Neuronal stem cell (in vitro differentiated cells): ENCODE data around the gene P2RY8.
"Not testable (repeated sequence)": the region's sequence is repeated elsewhere in the genome, so short reads cannot be mapped to it uniquely, and the experiment has no call there.

Experiments used
- DNase-seq: peaks from one replicate; pipeline ENCODE4 v3.0.0-alpha.2; 2013; ENCODE audit warnings: low spot score
- H2AFZ ChIP-seq: one replicate; pipeline ENCODE4 v1.6.1; 2013; ENCODE audit warnings: mild to moderate bottlenecking, low read length, inconsistent platforms
- H2AK5ac ChIP-seq: 2 replicates; pipeline ENCODE4 v1.6.1; 2013; ENCODE audit warnings: low read depth, mild to moderate bottlenecking, inconsistent platforms, low read length, moderate library complexity, mixed read lengths
- H2BK120ac ChIP-seq: 2 replicates; pipeline ENCODE4 v1.6.1; 2013; ENCODE audit warnings: low read depth, mild to moderate bottlenecking, inconsistent platforms, low read length, moderate library complexity, mixed read lengths
- H2BK12ac ChIP-seq: one replicate; pipeline ENCODE4 v1.6.1; 2013; ENCODE audit warnings: low read length, inconsistent platforms
- H2BK15ac ChIP-seq: 2 replicates; pipeline ENCODE4 v1.6.1; 2013; ENCODE audit warnings: mild to moderate bottlenecking, low read length, inconsistent platforms, mixed read lengths
- H2BK5ac ChIP-seq: one replicate; pipeline ENCODE4 v1.6.1; 2013; ENCODE audit warnings: inconsistent platforms, mild to moderate bottlenecking, low read length, moderate library complexity
- H3K14ac ChIP-seq: one replicate; pipeline ENCODE4 v1.6.1; 2013; ENCODE audit warnings: low read length, inconsistent platforms
- H3K18ac ChIP-seq: 2 replicates; pipeline ENCODE4 v1.6.1; 2013; ENCODE audit warnings: low read length, inconsistent platforms
- H3K23ac ChIP-seq: 2 replicates; pipeline ENCODE4 v1.6.1; 2013; ENCODE audit warnings: low read depth, mild to moderate bottlenecking, mixed read lengths, low read length, inconsistent platforms; ENCODE audit not compliant: poor library complexity
- H3K27ac ChIP-seq: replicated peaks from 3 replicates; pipeline ENCODE4 v1.5.1; 2013; ENCODE audit warnings: low read length, inconsistent platforms
- H3K27me3 ChIP-seq, 3 experiments: 2 replicates each; pipeline ENCODE4 v1.6.1; 2013; ENCODE audit warnings: low read length in 3 of 3, mild to moderate bottlenecking in 2 of 3, inconsistent platforms in 1 of 3, low read depth in 1 of 3, mixed read lengths in 1 of 3, moderate library complexity in 1 of 3; ENCODE audit not compliant: control insufficient read depth in 3 of 3, insufficient read depth in 3 of 3
- H3K36me3 ChIP-seq, 2 donors: replicated peaks in 1 of 2; 2 replicates each; pipeline ENCODE4 v1.6.1; 2013; ENCODE audit warnings: low read length in 2 of 2; ENCODE audit not compliant: control insufficient read depth in 2 of 2, insufficient read depth in 2 of 2
- H3K4ac ChIP-seq: 2 replicates; pipeline ENCODE4 v1.6.1; 2013; ENCODE audit warnings: inconsistent platforms, mild to moderate bottlenecking, low read length, moderate library complexity
- H3K4me1 ChIP-seq, 2 donors: 1 replicate in 1 of 2; 2 replicates in 1 of 2; pipeline ENCODE4 v1.6.1; 2013; ENCODE audit warnings: low read length in 2 of 2, low read depth in 1 of 2; ENCODE audit not compliant: control insufficient read depth in 2 of 2, insufficient read depth in 1 of 2
- H3K4me2 ChIP-seq: one replicate; pipeline ENCODE4 v1.6.1; 2013; ENCODE audit warnings: mild to moderate bottlenecking, low read length, inconsistent platforms; ENCODE audit not compliant: insufficient read depth, poor library complexity, severe bottlenecking
- H3K4me3 ChIP-seq, 2 donors: 2 replicates each; pipeline ENCODE4 v1.5.1; 2013; ENCODE audit warnings: low read length in 2 of 2, mild to moderate bottlenecking in 2 of 2, inconsistent platforms in 1 of 2, moderate library complexity in 1 of 2
- H3K79me1 ChIP-seq: one replicate; pipeline ENCODE4 v1.6.1; 2013; ENCODE audit warnings: low read depth, mild to moderate bottlenecking, inconsistent platforms, low read length, moderate library complexity
- H3K9ac ChIP-seq: one replicate; pipeline ENCODE4 v1.6.1; 2013; ENCODE audit warnings: mild to moderate bottlenecking, low read depth, low read length, inconsistent platforms; ENCODE audit not compliant: poor library complexity
- H3K9me3 ChIP-seq, 2 donors: replicated peaks in 1 of 2; 2 replicates each; pipeline versions ENCODE3 to v1.6.1; 2013; ENCODE audit warnings: low read length in 2 of 2, mild to moderate bottlenecking in 2 of 2, inconsistent platforms in 1 of 2, low read depth in 1 of 2, mixed read lengths in 1 of 2, moderate library complexity in 1 of 2; ENCODE audit not compliant: control insufficient read depth in 2 of 2, insufficient read depth in 1 of 2
- H4K8ac ChIP-seq: one replicate; pipeline ENCODE4 v1.6.1; 2013; ENCODE audit warnings: low read depth, mild to moderate bottlenecking, inconsistent platforms, low read length, moderate library complexity
- H4K91ac ChIP-seq: one replicate; pipeline ENCODE4 v1.6.1; 2013; ENCODE audit warnings: low read length, low read depth, mild to moderate bottlenecking, inconsistent platforms; ENCODE audit not compliant: poor library complexity
- WGBS, 2 donors: extraction: QIAGEN DNeasy Blood & Tissue Kit; methylation state at CpG; one replicate each; pipeline ENCODE4 v1.1.7; 2013; ENCODE audit warnings: missing lambda C conversion rate in 2 of 2, mixed read lengths in 1 of 2; ENCODE audit not compliant: insufficient read length in 2 of 2, insufficient replicate concordance in 1 of 2; ENCODE audit errors: extremely low coverage in 2 of 2; 5-methylcytosine and 5-hydroxymethylcytosine counted together

P2RY8 gene

GRCh38 chrX:1564750-1565683 is 28.0 kb upstream of the P2RY8 start:
- no peak overlapping the region for H3K4me2 ChIP-seq
- no peak overlapping the region for H2BK15ac ChIP-seq
- no peak overlapping the region for H3K4ac ChIP-seq
- no peaks in the 10 kb centered on the region for H3K9me3 ChIP-seq
- H2AK5ac ChIP-seq, result no peak overlapping the region
- DNase-seq, result no peak
- H2AFZ ChIP-seq, result no peak overlapping the region
- no peak overlapping the region for H3K23ac ChIP-seq
- no peak overlapping the region for H2BK12ac ChIP-seq
- H2BK5ac ChIP-seq, result no peak overlapping the region
- H4K91ac ChIP-seq, result no peak overlapping the region
- no peak overlapping the region for H3K4me3 ChIP-seq
- H3K79me1 ChIP-seq, result no peaks in the 10 kb centered on the region
- H4K8ac ChIP-seq, result no peak overlapping the region
- H2BK120ac ChIP-seq, result no peak overlapping the region
- H3K14ac ChIP-seq, result no peak overlapping the region
- H3K27ac ChIP-seq, result no peak overlapping the region
- H3K18ac ChIP-seq, result no peak overlapping the region
- no peaks in the 10 kb centered on the region for H3K36me3 ChIP-seq
- H3K9ac ChIP-seq, result no peak overlapping the region
- no CpG with 5 or more reads among the region's 10 CpGs for WGBS, 2 donors
- H3K27me3 ChIP-seq, result no peaks in the 10 kb centered on the region
- H3K4me1 ChIP-seq, result no peaks in the 10 kb centered on the region

- not testable (repeated sequence) for H3K27me3 ChIP-seq, H2BK15ac ChIP-seq, H2AK5ac ChIP-seq, H2BK12ac ChIP-seq, DNase-seq, H3K4me2 ChIP-seq, H2BK5ac ChIP-seq, H3K4me1 ChIP-seq, H3K23ac ChIP-seq, H4K8ac ChIP-seq, H3K18ac ChIP-seq, H3K4me3 ChIP-seq, H3K14ac ChIP-seq, H3K79me1 ChIP-seq, H3K9me3 ChIP-seq, H2BK120ac ChIP-seq, H4K91ac ChIP-seq, H2AFZ ChIP-seq, H3K9ac ChIP-seq, H3K4ac ChIP-seq, H3K36me3 ChIP-seq, H3K27ac ChIP-seq
- no CpG with 5 or more reads among the region's 7 CpGs for WGBS, 2 donors
Observed at GRCh38 chrX:1564077-1564476, 27.1 kb upstream of the P2RY8 start.

GRCh38 chrX:1561164-1561563 is 24.2 kb upstream of the P2RY8 start:
- no peak overlapping the region for H2BK15ac ChIP-seq

GRCh38 chrX:1558761-1559468 is 21.9 kb upstream of the P2RY8 start:
- DNase-seq, result no peak
- Histone ChIP-seq H3K4me3 (no peak overlapping the region), H3K36me3 (no peaks in the 10 kb centered on the region), H2AFZ (no peak overlapping the region), H4K8ac (no peak overlapping the region), H2BK12ac (no peak overlapping the region), H3K4me2 (no peak overlapping the region), H4K91ac (no peak overlapping the region), H3K9ac (no peak overlapping the region), H3K23ac (no peak overlapping the region), H3K4me1 (no peaks in the 10 kb centered on the region), H3K27me3 (no peaks in the 10 kb centered on the region), H2BK15ac (no peak overlapping the region), H3K18ac (no peak overlapping the region), H3K79me1 (no peaks in the 10 kb centered on the region), H3K14ac (no peak overlapping the region), H3K27ac (no peak overlapping the region), H3K4ac (no peak overlapping the region), H2AK5ac (no peak overlapping the region), H2BK120ac (no peak overlapping the region), H2BK5ac (no peak overlapping the region), H3K9me3 (no peaks in the 10 kb centered on the region)
- no CpG with 5 or more reads among the region's 13 CpGs for WGBS, 2 donors

More at GRCh38 chrX:1561164-1561563, 24.2 kb upstream of the P2RY8 start:
- Histone ChIP-seq H2AK5ac (no peak overlapping the region), H3K4me1 (no peaks in the 10 kb centered on the region), H2BK12ac (no peak overlapping the region), H3K4ac (no peak overlapping the region), H3K23ac (no peak overlapping the region), H4K91ac (no peak overlapping the region), H3K79me1 (no peaks in the 10 kb centered on the region), H3K36me3 (no peaks in the 10 kb centered on the region), H4K8ac (no peak overlapping the region), H3K14ac (no peak overlapping the region), H3K18ac (no peak overlapping the region), H3K27me3 (no peaks in the 10 kb centered on the region), H3K27ac (no peak overlapping the region), H2BK5ac (no peak overlapping the region), H3K4me3 (no peak overlapping the region), H3K9ac (no peak overlapping the region), H3K4me2 (no peak overlapping the region), H3K9me3 (no peaks in the 10 kb centered on the region), H2AFZ (no peak overlapping the region), H2BK120ac (no peak overlapping the region)
- DNase-seq, result no peak
- WGBS, 2 donors, result no CpG with 5 or more reads among the region's 2 CpGs
